ENCODE results near the gene CMIP.
A peak's percentile ranks its signal among the peaks of the same experiment; 100 is the strongest.

Gene CMIP

DNA sequence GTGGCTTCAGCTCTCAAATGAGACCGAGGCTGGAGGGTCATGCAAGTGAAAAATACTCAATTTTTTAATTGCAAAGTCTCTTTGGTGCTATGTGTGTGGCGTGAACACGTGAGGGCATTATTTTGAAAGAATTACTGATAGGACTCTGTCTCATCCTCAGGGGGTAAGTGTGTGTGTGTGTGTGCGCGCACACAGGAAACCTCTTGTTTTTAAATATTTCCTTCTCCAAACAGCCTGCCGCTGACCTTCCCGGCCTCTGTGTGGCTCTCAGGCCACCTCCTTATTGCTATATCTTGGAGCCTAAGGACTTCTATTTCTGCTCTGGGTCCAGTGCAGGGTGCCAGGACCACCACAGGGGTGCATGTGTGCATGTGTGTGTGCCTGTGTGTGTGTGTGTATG lies 99.7 kb downstream of the CMIP start:
- H3K4me3 ChIP-seq (ENCODE audit: insufficient read depth in 1 of 2, low read depth in 1 of 2, low read length in 2 of 2): no peak overlapping the region
- H4K91ac ChIP-seq (ENCODE audit: low read length): peak overlapping the region; percentile 34
- H3K4me2 ChIP-seq (ENCODE audit: low read length, poor library complexity, severe bottlenecking): no peak overlapping the region
- no peak overlapping the region for H2BK15ac ChIP-seq (ENCODE audit: low read depth, poor library complexity, severe bottlenecking)
- H3K9me3 ChIP-seq (ENCODE audit: control insufficient read depth, low read length): no peaks in the 10 kb centered on the region
- no peak overlapping the region for H2BK5ac ChIP-seq (ENCODE audit: low read depth, low read length, poor library complexity, severe bottlenecking)
- no peak overlapping the region for H3K18ac ChIP-seq (ENCODE audit: low read depth in 1 of 2, low read length in 2 of 2)
- H3K14ac ChIP-seq (ENCODE audit: low read length in 2 of 2): peak overlapping the region in 1 of 2 experiments; percentile 30
- no peak overlapping the region for H3K9ac ChIP-seq (ENCODE audit: low read length)
- peaks cover 33% of the 10 kb centered on the region for H3K4me1 ChIP-seq (ENCODE audit: control insufficient read depth, insufficient read depth, low read depth, low read length)
- H3K23ac ChIP-seq (ENCODE audit: low read length in 2 of 2): no peak overlapping the region
- H3K27ac ChIP-seq (ENCODE audit: low read length, poor library complexity, severe bottlenecking): no peak overlapping the region
- H2BK12ac ChIP-seq (ENCODE audit: low read length in 2 of 2): no peak overlapping the region
- peak overlapping the region; percentile 66 for H4K8ac ChIP-seq (ENCODE audit: low read length)
- H2AK5ac ChIP-seq (ENCODE audit: low read length, severe bottlenecking): no peak overlapping the region
- H3K36me3 ChIP-seq (ENCODE audit: control insufficient read depth in 1 of 2, insufficient read depth in 2 of 2, low read depth in 1 of 2, low read length in 2 of 2): peaks cover 0 to 4% of the 10 kb centered on the region in 2 experiments
- no peak overlapping the region for H2AFZ ChIP-seq (ENCODE audit: low read depth, low read length)
- 70% methylated on average over 5 of the region's 7 CpGs for WGBS
- H3K27me3 ChIP-seq (ENCODE audit: control insufficient read depth in 1 of 2, insufficient read depth in 1 of 2, low read length in 2 of 2): no peaks in the 10 kb centered on the region
- H3K4ac ChIP-seq (ENCODE audit: low read depth in 1 of 2, low read length in 2 of 2): no peak overlapping the region
- peaks cover 62% of the 10 kb centered on the region for H3K79me1 ChIP-seq (replicated peaks; ENCODE audit: low read length, poor library complexity, severe bottlenecking)
- no peak overlapping the region for H2BK120ac ChIP-seq (ENCODE audit: low read depth, low read length)
- DNase-seq: no peak

DNA sequence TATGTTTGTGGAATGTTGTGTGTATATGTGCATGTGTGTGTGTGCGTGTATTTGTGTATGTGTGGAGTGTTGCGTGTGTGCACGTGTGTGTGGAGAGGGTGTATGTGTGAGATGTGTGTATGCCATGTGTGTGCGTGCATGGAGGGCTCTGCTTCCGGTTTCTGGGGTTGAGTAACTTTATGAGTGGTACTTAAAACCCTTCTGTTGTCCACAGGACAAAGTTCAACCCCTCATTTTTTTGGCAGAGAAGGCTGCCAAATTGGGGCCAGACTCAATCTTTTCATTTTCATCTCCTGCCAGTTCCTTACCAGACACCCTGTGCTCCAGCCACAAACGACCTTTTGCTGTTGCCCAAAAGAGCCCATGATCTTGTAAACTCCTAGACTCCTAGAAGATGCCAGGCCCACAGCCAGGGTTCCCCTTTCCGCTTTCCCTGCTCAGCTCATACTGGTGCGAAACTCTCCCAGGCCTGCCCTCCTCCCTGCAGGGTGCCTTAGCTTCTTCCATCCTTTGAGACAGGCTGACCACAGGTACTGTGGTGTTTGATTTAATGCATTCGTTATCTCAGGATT lies 100.2 kb downstream of the CMIP start:
- Histone ChIP-seq H3K14ac (ENCODE audit: low read length in 2 of 2) (peak overlapping the region in 1 of 2 experiments; percentile 47), H2BK120ac (ENCODE audit: low read depth, low read length) (no peak overlapping the region), H3K18ac (ENCODE audit: low read depth in 1 of 2, low read length in 2 of 2) (no peak overlapping the region), H3K27ac (ENCODE audit: low read length, poor library complexity, severe bottlenecking) (no peak overlapping the region), H4K91ac (ENCODE audit: low read length) (peak overlapping the region; percentile 40), H2BK15ac (ENCODE audit: low read depth, poor library complexity, severe bottlenecking) (no peak overlapping the region), H3K9me3 (ENCODE audit: control insufficient read depth, low read length) (no peaks in the 10 kb centered on the region), H2BK12ac (ENCODE audit: low read length in 2 of 2) (peak overlapping the region in 1 of 2 experiments; percentile 24), H3K9ac (ENCODE audit: low read length) (no peak overlapping the region), H3K4me2 (ENCODE audit: low read length, poor library complexity, severe bottlenecking) (no peak overlapping the region), H3K4ac (ENCODE audit: low read depth in 1 of 2, low read length in 2 of 2) (no peak overlapping the region), H3K4me3 (ENCODE audit: insufficient read depth in 1 of 2, low read depth in 1 of 2, low read length in 2 of 2) (no peak overlapping the region), H3K79me1 (replicated peaks; ENCODE audit: low read length, poor library complexity, severe bottlenecking) (peaks cover 66% of the 10 kb centered on the region), H2BK5ac (ENCODE audit: low read depth, low read length, poor library complexity, severe bottlenecking) (no peak overlapping the region), H4K8ac (ENCODE audit: low read length) (no peak overlapping the region), H3K27me3 (ENCODE audit: control insufficient read depth in 1 of 2, insufficient read depth in 1 of 2, low read length in 2 of 2) (no peaks in the 10 kb centered on the region), H2AFZ (ENCODE audit: low read depth, low read length) (no peak overlapping the region), H3K23ac (ENCODE audit: low read length in 2 of 2) (no peak overlapping the region), H3K36me3 (ENCODE audit: control insufficient read depth in 1 of 2, insufficient read depth in 2 of 2, low read depth in 1 of 2, low read length in 2 of 2) (peaks cover 0 to 4% of the 10 kb centered on the region in 2 experiments), H3K4me1 (ENCODE audit: control insufficient read depth, insufficient read depth, low read depth, low read length) (peaks cover 34% of the 10 kb centered on the region), H2AK5ac (ENCODE audit: low read length, severe bottlenecking) (no peak overlapping the region)
- DNase-seq: no peak
- 89% methylated on average over 8 of the region's 9 CpGs for WGBS

DNA sequence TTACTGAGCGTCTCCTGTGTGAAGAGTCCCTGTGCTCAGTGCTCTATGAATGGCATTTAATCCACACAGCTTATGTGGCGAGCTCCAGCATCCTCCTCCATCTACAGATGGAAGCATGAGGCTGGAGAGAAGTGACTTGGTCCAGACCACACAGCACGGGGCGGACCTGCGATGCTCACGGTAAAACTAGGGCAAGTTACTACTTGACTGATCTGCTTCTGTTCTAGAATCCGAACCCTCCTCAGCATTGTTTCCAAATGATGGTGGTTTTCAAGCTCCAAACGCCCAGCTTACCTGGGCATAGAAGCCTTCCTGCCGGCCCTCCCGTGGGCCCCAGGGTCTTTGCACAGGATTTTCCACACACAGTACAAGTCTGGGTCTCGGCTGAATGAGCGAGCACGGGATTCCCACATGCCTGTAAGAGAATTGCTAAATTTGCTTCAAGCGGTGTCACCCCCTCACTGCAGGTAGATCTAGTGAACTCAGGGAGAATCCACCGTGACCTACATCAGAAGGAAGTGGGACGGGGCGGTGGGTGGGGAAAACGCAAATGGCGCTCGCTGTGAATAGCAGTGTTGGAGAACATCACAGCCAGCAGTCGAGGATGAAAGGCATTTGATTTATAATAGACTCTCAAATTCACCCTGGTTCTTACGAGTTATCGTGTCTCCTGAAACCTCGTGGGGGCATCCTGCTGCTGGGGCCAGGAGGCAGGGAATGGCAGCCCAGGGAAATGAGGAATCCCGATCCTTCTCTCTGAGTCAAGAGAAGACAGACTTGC lies 101.1 kb downstream of the CMIP start:
- H2AK5ac ChIP-seq (ENCODE audit: low read length, severe bottlenecking): no peak overlapping the region
- no peaks in the 10 kb centered on the region for H3K27me3 ChIP-seq (ENCODE audit: control insufficient read depth in 1 of 2, insufficient read depth in 1 of 2, low read length in 2 of 2)
- WGBS: 88% methylated on average over 25 of the region's 25 CpGs
- H2BK12ac ChIP-seq (ENCODE audit: low read length in 2 of 2): no peak overlapping the region
- no peak overlapping the region for H3K9ac ChIP-seq (ENCODE audit: low read length)
- no peak overlapping the region for H2BK5ac ChIP-seq (ENCODE audit: low read depth, low read length, poor library complexity, severe bottlenecking)
- peaks cover 39% of the 10 kb centered on the region for H3K4me1 ChIP-seq (ENCODE audit: control insufficient read depth, insufficient read depth, low read depth, low read length)
- H3K18ac ChIP-seq (ENCODE audit: low read depth in 1 of 2, low read length in 2 of 2): peak overlapping the region in 1 of 2 experiments; percentile 18
- no peak overlapping the region for H3K23ac ChIP-seq (ENCODE audit: low read length in 2 of 2)
- no peak overlapping the region for H3K14ac ChIP-seq (ENCODE audit: low read length in 2 of 2)
- H4K91ac ChIP-seq (ENCODE audit: low read length): no peak overlapping the region
- no peak for DNase-seq
- H3K4me2 ChIP-seq (ENCODE audit: low read length, poor library complexity, severe bottlenecking): no peak overlapping the region
- H3K9me3 ChIP-seq (ENCODE audit: control insufficient read depth, low read length): no peaks in the 10 kb centered on the region
- peaks cover 74% of the 10 kb centered on the region for H3K79me1 ChIP-seq (replicated peaks; ENCODE audit: low read length, poor library complexity, severe bottlenecking)
- no peak overlapping the region for H4K8ac ChIP-seq (ENCODE audit: low read length)
- H2AFZ ChIP-seq (ENCODE audit: low read depth, low read length): no peak overlapping the region
- H2BK120ac ChIP-seq (ENCODE audit: low read depth, low read length): no peak overlapping the region
- H3K4ac ChIP-seq (ENCODE audit: low read depth in 1 of 2, low read length in 2 of 2): no peak overlapping the region
- peaks cover 0 to 4% of the 10 kb centered on the region in 2 experiments for H3K36me3 ChIP-seq (ENCODE audit: control insufficient read depth in 1 of 2, insufficient read depth in 2 of 2, low read depth in 1 of 2, low read length in 2 of 2)
- H3K4me3 ChIP-seq (ENCODE audit: insufficient read depth in 1 of 2, low read depth in 1 of 2, low read length in 2 of 2): no peak overlapping the region
- H2BK15ac ChIP-seq (ENCODE audit: low read depth, poor library complexity, severe bottlenecking): no peak overlapping the region
- H3K27ac ChIP-seq (ENCODE audit: low read length, poor library complexity, severe bottlenecking): no peak overlapping the region

DNA sequence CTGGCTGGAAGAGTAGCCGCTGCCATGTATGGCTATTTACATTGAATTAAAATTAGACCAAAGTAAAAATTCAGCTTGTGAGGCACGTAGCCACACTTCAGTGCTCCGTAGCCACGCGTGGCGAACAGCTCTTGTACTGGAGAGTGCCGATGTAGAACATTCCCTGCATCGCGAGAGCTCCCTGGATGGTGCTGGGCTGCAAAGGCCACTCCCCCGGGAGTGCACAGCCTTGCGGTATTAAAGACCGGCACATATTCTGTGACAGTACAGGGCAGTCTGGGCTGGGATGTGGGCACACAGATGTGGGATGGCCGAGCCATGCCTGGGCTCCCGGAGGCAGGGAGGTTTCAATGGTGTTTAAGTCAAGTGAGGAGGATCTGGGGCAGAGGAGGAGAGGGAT lies 102.2 kb downstream of the CMIP start:
- H3K14ac ChIP-seq (ENCODE audit: low read length in 2 of 2): no peak overlapping the region
- H2AFZ ChIP-seq (ENCODE audit: low read depth, low read length): no peak overlapping the region
- H3K4me1 ChIP-seq (ENCODE audit: control insufficient read depth, insufficient read depth, low read depth, low read length): peaks cover 49% of the 10 kb centered on the region
- no peak overlapping the region for H2AK5ac ChIP-seq (ENCODE audit: low read length, severe bottlenecking)
- H3K23ac ChIP-seq (ENCODE audit: low read length in 2 of 2): no peak overlapping the region
- H2BK12ac ChIP-seq (ENCODE audit: low read length in 2 of 2): no peak overlapping the region
- no peak overlapping the region for H2BK15ac ChIP-seq (ENCODE audit: low read depth, poor library complexity, severe bottlenecking)
- no peaks in the 10 kb centered on the region for H3K27me3 ChIP-seq (ENCODE audit: control insufficient read depth in 1 of 2, insufficient read depth in 1 of 2, low read length in 2 of 2)
- H3K79me1 ChIP-seq (replicated peaks; ENCODE audit: low read length, poor library complexity, severe bottlenecking): peaks cover 75% of the 10 kb centered on the region
- H3K4ac ChIP-seq (ENCODE audit: low read depth in 1 of 2, low read length in 2 of 2): no peak overlapping the region
- no peak overlapping the region for H4K8ac ChIP-seq (ENCODE audit: low read length)
- no peak overlapping the region for H3K9ac ChIP-seq (ENCODE audit: low read length)
- H3K4me2 ChIP-seq (ENCODE audit: low read length, poor library complexity, severe bottlenecking): no peak overlapping the region
- peak overlapping the region in 1 of 2 experiments; percentile 37 for H3K18ac ChIP-seq (ENCODE audit: low read depth in 1 of 2, low read length in 2 of 2)
- H3K4me3 ChIP-seq (ENCODE audit: insufficient read depth in 1 of 2, low read depth in 1 of 2, low read length in 2 of 2): no peak overlapping the region
- H2BK5ac ChIP-seq (ENCODE audit: low read depth, low read length, poor library complexity, severe bottlenecking): no peak overlapping the region
- no peak overlapping the region for H4K91ac ChIP-seq (ENCODE audit: low read length)
- H3K9me3 ChIP-seq (ENCODE audit: control insufficient read depth, low read length): no peaks in the 10 kb centered on the region
- no peak overlapping the region for H3K27ac ChIP-seq (ENCODE audit: low read length, poor library complexity, severe bottlenecking)
- no peak for DNase-seq
- H2BK120ac ChIP-seq (ENCODE audit: low read depth, low read length): no peak overlapping the region
- H3K36me3 ChIP-seq (ENCODE audit: control insufficient read depth in 1 of 2, insufficient read depth in 2 of 2, low read depth in 1 of 2, low read length in 2 of 2): peaks cover 0 to 4% of the 10 kb centered on the region in 2 experiments
- 93% methylated on average over 14 of the region's 14 CpGs for WGBS
